GM03348 (cell line): Measurements from ENCODE around the gene APELA.
"Not testable (repeated sequence)": the region's sequence is repeated elsewhere in the genome, so short reads cannot be mapped to it uniquely, and the experiment has no call there.

Source experiments
- DNase-seq: peaks from one replicate; pipeline ENCODE4 v3.0.0; 2012; ENCODE audit warnings: low spot score

Gene APELA

GRCh38 chr4:164876700-164877324 lies at the start of gene APELA:
Gene APELA (plus strand): TSS chr4:164877178. CDS start chr4:164877332, 154 bp downstream.
- DNase-seq = no peak

- no peak for DNase-seq
These were observed 48.0 kb upstream of the APELA start for GRCh38 chr4:164828955-164829354.

GRCh38 chr4:164846566-164846965 lies 30.4 kb upstream of the APELA start:
- DNase-seq = no peak

- DNase-seq = no peak
These were observed 30.0 kb upstream of the APELA start for GRCh38 chr4:164847016-164847415.

GRCh38 chr4:164847967-164848649 lies 28.9 kb upstream of the APELA start:
- DNase-seq = no peak

- no peak for DNase-seq
These were observed 20.6 kb upstream of the APELA start for GRCh38 chr4:164856396-164856795.

- no peak for DNase-seq
These were observed 10.0 kb upstream of the APELA start for GRCh38 chr4:164866817-164867490.

- DNase-seq = no peak
These were observed 5.3 kb upstream of the APELA start for GRCh38 chr4:164871673-164872072.

GRCh38 chr4:164872481-164872880 lies 4.5 kb upstream of the APELA start:
- DNase-seq = no peak

- no peak for DNase-seq
These were observed 2.2 kb upstream of the APELA start for GRCh38 chr4:164874789-164875188.

GRCh38 chr4:164880489-164881262 lies 3.7 kb downstream of the APELA start:
- no peak for DNase-seq

- DNase-seq = no peak
These were observed 11.2 kb downstream of the APELA start for GRCh38 chr4:164888096-164888715.

GRCh38 chr4:164890691-164891090 lies 13.7 kb downstream of the APELA start:
- DNase-seq = no peak

GRCh38 chr4:164892018-164892417 lies 15.0 kb downstream of the APELA start:
- no peak for DNase-seq

- no peak for DNase-seq
These were observed 17.7 kb downstream of the APELA start for GRCh38 chr4:164894702-164895101.

- DNase-seq = no peak
These were observed 25.6 kb downstream of the APELA start for GRCh38 chr4:164902608-164903007.

- no peak for DNase-seq
These were observed 27.4 kb downstream of the APELA start for GRCh38 chr4:164904336-164904735.

GRCh38 chr4:164904941-164905340 lies 28.0 kb downstream of the APELA start:
- DNase-seq = no peak

- no peak for DNase-seq
These were observed 29.4 kb downstream of the APELA start for GRCh38 chr4:164906368-164906767.

GRCh38 chr4:164913506-164913905 lies 36.5 kb downstream of the APELA start:
- DNase-seq = not testable (repeated sequence)

- no peak for DNase-seq
These were observed 42.0 kb downstream of the APELA start for GRCh38 chr4:164918956-164919355.

GRCh38 chr4:164924670-164925238 lies 47.8 kb downstream of the APELA start:
- no peak for DNase-seq
